Measurements from ENCODE around the gene PCSK9.

DNA sequence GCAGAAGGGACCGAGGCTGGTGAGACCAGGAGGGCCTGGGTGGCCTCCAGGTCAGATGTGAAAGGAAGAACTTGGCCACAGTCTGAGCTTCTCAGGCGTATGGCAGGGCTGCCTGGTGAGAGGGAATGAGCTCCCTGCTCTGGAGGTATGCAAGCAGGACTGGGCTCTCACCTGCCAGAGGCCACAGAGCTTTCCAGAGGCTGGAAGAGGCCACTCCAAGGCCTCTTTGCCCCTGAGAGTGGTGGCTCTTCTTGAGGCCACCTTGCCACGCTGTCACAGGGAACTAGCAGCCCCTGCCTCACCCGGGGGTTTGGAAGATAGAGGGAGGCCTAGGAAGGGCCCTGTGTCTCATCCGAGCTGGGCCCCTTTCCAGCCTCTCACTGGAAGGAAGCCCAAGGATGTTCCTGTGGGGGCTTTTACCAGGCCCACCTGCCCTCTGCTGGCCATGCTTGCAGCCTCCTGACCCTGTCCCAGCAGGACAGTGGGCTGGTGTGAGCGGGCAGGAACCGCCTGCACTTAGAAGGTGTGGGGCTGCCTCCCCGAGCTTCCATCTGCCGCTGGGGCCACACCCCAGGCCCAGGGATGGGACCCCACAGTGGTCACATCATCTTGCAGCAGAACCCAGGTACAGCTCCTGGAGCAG lies 10.0 kb downstream of the PCSK9 start:
- TF ChIP-seq POLR2A (IDR thresholded peaks at IDR 0.05; ENCODE audit: low read length) (no peak), GATA1 (IDR thresholded peaks at IDR 0.05; ENCODE audit: low read depth, low read length) (no peak)

All from erythroblast (primary cell).